ENCODE data around the gene CYRIA. TPM values are rescaled to one million over a fixed set of nuclear protein-coding genes. Genes with fewer than 3 reads are reported as not detected.

CYRIA gene
- total RNA-seq, 1 experiment from 2014 or later, result 0.19 TPM

DNA sequence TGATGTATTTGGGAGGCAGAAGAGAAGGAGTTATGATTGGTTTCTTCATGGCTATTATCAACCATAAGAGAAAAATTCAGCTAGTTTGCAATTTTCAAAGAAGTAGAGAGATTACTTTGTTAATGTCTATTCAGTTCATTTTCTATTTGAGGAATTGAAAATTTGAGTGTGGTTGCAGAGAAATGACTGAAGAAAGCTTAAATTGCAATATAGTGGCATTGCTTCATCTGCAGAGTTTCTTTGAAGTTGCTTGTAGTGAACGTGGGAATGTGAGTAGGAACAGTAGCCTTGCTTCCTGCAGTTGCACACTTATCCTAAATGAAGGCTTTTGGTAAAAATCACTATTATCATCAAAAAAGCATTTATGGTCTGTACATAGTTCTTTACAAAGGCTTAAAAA is 14.7 kb upstream of the CYRIA start:
- peaks cover 15% of the 10 kb centered on the region for H3K27me3 Mint-ChIP-seq (ENCODE audit: unreplicated experiment)
- intact Hi-C loops (cut with micrococcal nuclease; ENCODE audit: unreplicated experiment), result no loop called here
- H3K36me3 Mint-ChIP-seq (ENCODE audit: insufficient read depth, unreplicated experiment), result no peaks in the 10 kb centered on the region
- CTCF ChIA-PET, result no interaction called here
- TF ChIP-seq, protein P1, sequence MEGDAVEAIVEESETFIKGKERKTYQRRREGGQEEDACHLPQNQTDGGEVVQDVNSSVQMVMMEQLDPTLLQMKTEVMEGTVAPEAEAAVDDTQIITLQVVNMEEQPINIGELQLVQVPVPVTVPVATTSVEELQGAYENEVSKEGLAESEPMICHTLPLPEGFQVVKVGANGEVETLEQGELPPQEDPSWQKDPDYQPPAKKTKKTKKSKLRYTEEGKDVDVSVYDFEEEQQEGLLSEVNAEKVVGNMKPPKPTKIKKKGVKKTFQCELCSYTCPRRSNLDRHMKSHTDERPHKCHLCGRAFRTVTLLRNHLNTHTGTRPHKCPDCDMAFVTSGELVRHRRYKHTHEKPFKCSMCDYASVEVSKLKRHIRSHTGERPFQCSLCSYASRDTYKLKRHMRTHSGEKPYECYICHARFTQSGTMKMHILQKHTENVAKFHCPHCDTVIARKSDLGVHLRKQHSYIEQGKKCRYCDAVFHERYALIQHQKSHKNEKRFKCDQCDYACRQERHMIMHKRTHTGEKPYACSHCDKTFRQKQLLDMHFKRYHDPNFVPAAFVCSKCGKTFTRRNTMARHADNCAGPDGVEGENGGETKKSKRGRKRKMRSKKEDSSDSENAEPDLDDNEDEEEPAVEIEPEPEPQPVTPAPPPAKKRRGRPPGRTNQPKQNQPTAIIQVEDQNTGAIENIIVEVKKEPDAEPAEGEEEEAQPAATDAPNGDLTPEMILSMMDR (IDR thresholded peaks at IDR 0.05; ENCODE audit: unreplicated experiment), result no peak
- H3K9me3 Mint-ChIP-seq (ENCODE audit: low read depth, unreplicated experiment), result peaks cover 5% of the 10 kb centered on the region
- no peak for DNase-seq
- H3K27ac Mint-ChIP-seq (ENCODE audit: unreplicated experiment), result no peak overlapping the region
- H3K4me3 Mint-ChIP-seq (ENCODE audit: low read depth, unreplicated experiment), result no peak overlapping the region
- H3K4me1 Mint-ChIP-seq (ENCODE audit: low read depth, unreplicated experiment), result no peaks in the 10 kb centered on the region
- BruUV-seq (replicated peaks), result no TSS peak

DNA sequence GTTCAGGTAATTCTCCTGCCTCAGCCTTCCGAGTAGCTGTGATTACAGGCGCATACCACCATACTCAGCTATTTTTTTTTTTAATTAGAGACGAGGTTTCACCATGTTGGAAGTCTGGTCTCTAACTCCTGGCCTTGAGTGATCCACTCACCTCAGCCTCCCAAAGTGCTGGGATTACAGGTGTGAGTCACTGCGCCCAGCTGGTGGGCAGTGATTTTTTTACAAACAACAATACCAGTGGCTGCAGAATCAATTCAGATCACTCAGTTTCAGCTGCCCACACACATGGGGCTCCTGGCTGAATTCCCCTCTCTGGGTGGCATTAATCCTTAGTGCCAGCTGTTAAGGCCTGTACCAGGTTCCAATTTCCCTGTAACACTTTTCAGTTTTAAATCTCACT is 13.3 kb upstream of the CYRIA start:
- no peak overlapping the region for H3K4me3 Mint-ChIP-seq (ENCODE audit: low read depth, unreplicated experiment)

DNA sequence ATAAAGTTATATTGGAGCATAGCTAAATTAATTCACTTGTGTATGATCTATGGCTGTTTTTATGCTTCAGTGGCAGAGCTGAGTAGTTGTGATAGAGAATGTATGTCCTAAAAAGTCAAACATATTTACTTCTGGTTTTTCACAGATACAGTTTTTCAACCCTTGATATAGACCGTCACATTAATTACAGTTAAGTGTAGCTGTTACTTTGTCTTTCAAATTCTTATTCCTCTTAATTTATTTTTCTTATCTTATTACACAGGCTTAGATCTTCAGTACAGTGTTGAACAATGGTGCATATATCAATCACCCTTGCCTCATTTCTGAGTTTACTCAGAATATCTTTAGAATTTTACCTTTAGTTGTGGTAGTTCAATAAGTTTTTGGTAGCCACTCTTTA is 12.2 kb upstream of the CYRIA start:
- H3K27ac Mint-ChIP-seq (ENCODE audit: unreplicated experiment), result no peak overlapping the region
- H3K36me3 Mint-ChIP-seq (ENCODE audit: insufficient read depth, unreplicated experiment), result no peaks in the 10 kb centered on the region
- H3K4me3 Mint-ChIP-seq (ENCODE audit: low read depth, unreplicated experiment), result no peak overlapping the region
- BruUV-seq (replicated peaks), result no TSS peak
- TF ChIP-seq, protein P1 (IDR thresholded peaks at IDR 0.05; ENCODE audit: unreplicated experiment), result no peak
- H3K9me3 Mint-ChIP-seq (ENCODE audit: low read depth, unreplicated experiment), result peaks cover 5% of the 10 kb centered on the region
- intact Hi-C loops (cut with micrococcal nuclease; ENCODE audit: unreplicated experiment), result no loop called here
- H3K27me3 Mint-ChIP-seq (ENCODE audit: unreplicated experiment), result no peaks in the 10 kb centered on the region
- DNase-seq, result no peak
- CTCF ChIA-PET, result no interaction called here
- H3K4me1 Mint-ChIP-seq (ENCODE audit: low read depth, unreplicated experiment), result no peaks in the 10 kb centered on the region

More for the DNA sequence above, 13.3 kb upstream of the CYRIA start:
- Mint-ChIP-seq H3K4me1 (ENCODE audit: low read depth, unreplicated experiment) (no peaks in the 10 kb centered on the region), H3K27me3 (ENCODE audit: unreplicated experiment) (peaks cover 2% of the 10 kb centered on the region), H3K36me3 (ENCODE audit: insufficient read depth, unreplicated experiment) (no peaks in the 10 kb centered on the region), H3K27ac (ENCODE audit: unreplicated experiment) (no peak overlapping the region), H3K9me3 (ENCODE audit: low read depth, unreplicated experiment) (peaks cover 5% of the 10 kb centered on the region)
- intact Hi-C loops (cut with micrococcal nuclease; ENCODE audit: unreplicated experiment), result no loop called here
- CTCF ChIA-PET, result interaction anchor here (0.9 kb wide), 1 partner anchor 10 kb away, joined by 4 read pairs; no protein-coding TSS in a partner anchor
- no TSS peak for BruUV-seq (replicated peaks)
- TF ChIP-seq, protein P1 (IDR thresholded peaks at IDR 0.05; ENCODE audit: unreplicated experiment), result no peak
- DNase-seq, result no peak

DNA sequence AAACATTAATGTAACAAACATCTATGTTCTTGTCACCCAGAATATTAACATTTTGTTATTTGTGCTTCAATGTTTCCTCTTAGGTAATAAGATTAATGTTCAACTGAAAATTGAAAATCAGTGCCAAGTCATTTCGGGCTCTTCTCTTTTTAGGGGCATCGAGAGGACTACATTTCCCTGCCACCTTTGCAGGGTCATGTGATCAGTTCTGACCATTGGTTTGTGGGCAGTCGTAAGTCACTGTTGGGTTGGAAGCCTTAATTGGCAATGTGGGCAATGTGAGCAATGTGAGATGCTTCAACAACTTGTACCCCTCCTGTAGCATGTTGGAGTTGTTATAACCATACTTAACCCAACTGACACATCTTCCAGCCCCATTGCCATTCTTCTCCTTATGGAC is 10.1 kb upstream of the CYRIA start:
- CTCF ChIA-PET, result no interaction called here
- Mint-ChIP-seq H3K36me3 (ENCODE audit: insufficient read depth, unreplicated experiment) (no peaks in the 10 kb centered on the region), H3K27ac (ENCODE audit: unreplicated experiment) (no peak overlapping the region), H3K4me3 (ENCODE audit: low read depth, unreplicated experiment) (no peak overlapping the region), H3K4me1 (ENCODE audit: low read depth, unreplicated experiment) (peaks cover 11% of the 10 kb centered on the region), H3K9me3 (ENCODE audit: low read depth, unreplicated experiment) (peaks cover 4% of the 10 kb centered on the region), H3K27me3 (ENCODE audit: unreplicated experiment) (no peaks in the 10 kb centered on the region)
- no peak for DNase-seq
- TF ChIP-seq, protein P1 (IDR thresholded peaks at IDR 0.05; ENCODE audit: unreplicated experiment), result no peak
- no TSS peak for BruUV-seq (replicated peaks)
- intact Hi-C loops (cut with micrococcal nuclease; ENCODE audit: unreplicated experiment), result no loop called here
